HG03571 (cell line): ENCODE measurements around the gene CNPY1.

ENCODE experiments used
- ATAC-seq: cut with Tn5 transposase; IDR thresholded peaks from one replicate; pipeline ENCODE4 v1.9.1; 2021; ENCODE audit not compliant: unreplicated experiment

Gene CNPY1

DNA sequence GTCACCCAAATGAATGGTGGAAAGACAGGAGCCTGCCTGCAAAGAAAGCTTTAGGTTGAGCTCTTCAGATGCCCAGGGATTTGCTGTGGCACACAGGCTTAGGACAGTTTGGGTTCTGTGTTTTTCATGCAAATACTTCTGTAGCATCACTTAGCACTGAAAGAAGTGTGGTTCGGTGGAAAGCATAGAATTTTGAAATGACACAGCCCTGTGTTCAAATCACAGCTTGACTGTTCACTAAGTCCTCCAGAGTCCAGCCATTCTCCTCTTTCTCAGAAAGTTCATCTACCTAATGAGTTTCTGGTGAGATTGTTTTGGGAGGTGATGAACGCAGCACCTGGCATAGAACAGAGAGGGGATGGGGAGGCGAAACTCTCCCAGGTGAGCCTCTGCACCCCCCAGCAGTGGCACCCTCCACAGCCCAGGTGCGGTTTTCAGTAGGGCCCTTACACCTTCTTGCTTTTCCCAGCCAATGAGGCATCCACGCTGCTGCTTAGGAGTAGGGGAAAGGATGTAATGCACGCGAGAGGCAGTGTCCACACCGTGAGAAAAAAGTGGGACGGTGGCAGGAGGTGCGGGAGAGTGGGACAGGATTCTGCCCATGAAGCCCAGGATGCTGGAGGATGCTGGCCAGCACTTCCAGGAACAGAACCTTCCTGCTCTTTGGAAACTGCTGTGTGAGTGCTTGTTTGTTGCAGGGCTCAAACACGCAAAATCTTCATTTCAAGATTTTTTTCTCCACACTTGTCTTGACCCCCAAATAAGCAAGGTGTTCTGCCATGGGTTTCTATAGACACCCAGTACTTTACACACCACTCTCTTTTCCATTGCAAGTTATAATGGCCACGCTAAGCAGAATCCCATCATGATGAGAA is 76.8 kb downstream of the CNPY1 start:
- no peak for ATAC-seq

DNA sequence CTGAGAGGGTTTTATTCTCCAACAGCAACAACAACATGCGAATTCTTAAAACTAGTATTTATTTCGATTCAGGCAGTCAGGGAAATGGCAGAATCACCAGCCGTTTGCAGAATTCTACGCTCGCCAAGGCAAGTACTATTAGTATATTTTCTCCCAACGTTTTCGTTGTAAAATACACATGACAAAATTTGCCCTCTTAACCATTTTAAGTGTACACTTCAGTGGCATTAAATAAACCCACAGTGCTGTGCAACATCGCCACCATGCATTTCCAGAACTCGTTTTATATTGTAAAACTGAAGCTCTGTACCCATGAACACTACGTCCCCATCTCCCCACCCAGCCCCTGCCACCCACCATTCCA is 77.6 kb downstream of the CNPY1 start:
- ATAC-seq, result no peak

DNA sequence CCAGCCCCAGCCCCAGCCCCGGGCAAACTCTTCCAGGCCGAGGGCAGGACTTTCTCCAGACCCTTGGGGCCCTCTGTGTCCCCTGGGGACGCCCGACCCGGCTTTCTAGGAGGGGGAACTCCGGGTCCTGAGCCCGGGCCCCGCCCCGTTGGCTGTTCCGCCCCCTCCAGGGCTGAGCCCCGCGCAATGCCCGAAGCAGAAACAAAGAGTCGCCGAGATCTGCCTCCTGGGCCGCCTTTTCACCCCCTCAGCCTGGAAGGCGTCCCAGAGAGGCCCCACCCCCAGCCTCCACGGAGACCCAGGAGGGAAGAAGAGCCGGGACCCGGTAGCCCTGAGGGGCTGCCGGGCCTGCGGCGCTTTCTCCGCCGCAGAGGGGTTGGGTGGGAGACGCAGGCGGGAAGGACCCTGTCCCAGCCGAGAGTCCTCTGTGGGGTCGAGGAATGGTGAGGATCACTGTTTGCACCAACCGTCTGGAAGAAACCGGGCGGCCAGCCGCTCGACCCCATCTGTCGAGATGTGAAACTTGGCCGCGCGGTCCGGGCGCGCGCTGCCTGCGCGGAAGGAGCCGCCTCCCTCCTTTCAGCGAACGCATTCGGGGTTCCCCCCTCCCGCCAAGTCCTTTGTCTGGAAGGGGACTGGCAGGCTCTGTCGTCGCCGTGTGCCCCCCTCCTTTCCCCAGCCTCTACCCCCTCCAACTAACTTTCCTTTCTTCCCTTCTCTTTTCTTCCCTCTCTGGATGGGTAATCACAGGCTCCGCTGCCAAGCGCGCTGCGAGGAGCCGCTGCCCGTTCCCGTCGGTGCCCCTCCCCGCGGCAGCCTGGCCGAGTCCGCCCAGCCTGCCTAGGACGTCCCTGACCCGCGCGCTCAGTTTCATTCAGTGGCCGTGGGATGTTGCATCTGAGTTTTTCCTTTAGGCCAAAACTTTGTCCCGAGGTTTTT is 78.2 kb downstream of the CNPY1 start:
- no peak for ATAC-seq

DNA sequence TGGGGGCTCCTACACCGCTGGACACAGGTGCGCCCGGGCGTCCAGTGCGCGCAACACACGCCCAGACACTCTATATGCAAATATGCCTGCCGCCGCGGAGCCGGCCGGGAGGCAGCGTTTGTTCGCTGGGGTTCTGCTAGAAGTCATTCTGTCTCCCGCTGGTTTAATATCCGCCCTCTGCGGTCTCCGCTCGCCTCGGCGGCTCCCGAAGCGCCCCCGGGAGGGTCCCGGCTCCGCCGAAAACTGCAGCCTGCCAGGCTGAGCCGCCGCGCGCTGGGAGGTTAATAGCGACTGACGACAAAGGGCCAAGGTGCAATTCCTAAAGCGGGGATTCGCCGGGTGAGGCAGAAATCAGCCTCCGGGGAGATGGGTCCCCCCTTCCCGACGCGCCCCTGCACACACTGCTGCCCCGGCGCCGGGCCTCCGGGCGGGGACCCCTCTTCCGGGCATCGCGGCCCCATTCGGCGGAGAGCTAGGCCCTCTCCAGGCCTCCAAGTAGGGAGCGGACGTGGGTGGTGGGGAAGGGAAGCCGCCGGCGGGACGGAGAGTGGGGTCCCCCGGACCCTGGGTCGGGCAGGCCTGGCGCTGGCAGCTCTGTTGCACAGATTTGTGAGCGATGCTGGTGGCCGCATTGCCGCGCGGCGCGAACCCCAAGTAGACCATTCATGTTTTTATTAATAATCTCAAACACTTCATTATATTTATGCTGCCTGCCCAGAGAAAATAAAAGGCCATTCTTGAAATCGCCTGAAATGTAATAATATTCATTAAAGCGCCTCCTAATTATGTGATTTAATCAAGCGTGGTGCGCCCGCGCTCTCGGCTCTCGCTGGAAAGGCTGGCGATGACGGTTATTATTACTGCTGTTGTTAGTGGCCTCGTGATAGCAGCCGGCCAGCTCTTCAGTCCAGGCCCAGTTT is 79.3 kb downstream of the CNPY1 start:
- ATAC-seq, result peak; percentile 63

DNA sequence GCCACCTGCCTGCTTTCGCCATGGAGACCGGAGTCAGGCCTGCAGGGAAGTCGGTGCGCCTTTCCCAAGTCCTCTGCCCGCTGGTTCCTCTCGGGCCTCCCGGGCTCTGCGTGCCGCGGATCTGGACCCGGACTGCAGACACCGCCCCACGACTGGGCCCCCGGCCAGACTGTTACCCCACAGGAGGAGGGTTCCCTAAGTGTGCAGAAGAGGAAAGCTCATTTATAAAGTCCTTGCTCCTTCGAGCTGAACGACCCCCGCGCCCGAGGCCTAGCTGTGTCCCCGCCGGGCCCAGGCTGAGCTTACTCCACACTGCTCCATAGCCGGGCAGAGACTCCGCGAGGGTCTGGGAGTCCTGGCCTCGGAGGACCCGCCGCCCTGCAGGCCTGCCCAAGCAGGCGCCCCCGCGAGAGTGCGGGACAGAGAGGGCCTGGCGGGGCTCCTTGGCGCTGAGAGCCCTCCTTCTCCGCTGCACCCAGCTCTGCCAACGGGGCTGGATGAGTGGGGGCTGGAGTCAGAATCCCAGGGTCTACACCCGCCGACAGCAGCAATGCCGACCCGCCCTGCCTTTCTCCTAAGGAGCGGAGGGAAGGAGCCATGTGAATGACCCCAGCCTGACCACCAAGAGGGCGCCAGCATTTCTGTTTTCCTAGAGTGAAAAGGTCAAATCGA is 80.1 kb downstream of the CNPY1 start:
- ATAC-seq, result no peak

DNA sequence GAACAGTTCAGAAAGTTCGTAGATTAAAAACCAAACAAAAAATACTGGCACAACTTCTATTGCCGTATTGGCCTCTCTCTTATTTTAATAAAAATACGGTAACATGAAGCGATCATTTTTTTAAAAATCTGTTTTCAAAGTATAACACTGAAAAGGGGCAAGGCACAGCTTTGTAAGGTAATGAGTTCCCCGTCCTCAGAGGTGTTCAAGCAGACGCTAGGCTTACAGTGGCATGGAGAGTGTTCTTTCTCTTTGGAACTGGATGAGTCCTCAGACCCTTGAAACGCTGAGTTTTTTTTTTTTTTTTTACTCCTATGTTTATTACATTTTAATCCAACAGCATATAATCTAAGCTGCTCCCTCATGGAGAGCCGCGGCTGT is 80.6 kb downstream of the CNPY1 start:
- no peak for ATAC-seq

DNA sequence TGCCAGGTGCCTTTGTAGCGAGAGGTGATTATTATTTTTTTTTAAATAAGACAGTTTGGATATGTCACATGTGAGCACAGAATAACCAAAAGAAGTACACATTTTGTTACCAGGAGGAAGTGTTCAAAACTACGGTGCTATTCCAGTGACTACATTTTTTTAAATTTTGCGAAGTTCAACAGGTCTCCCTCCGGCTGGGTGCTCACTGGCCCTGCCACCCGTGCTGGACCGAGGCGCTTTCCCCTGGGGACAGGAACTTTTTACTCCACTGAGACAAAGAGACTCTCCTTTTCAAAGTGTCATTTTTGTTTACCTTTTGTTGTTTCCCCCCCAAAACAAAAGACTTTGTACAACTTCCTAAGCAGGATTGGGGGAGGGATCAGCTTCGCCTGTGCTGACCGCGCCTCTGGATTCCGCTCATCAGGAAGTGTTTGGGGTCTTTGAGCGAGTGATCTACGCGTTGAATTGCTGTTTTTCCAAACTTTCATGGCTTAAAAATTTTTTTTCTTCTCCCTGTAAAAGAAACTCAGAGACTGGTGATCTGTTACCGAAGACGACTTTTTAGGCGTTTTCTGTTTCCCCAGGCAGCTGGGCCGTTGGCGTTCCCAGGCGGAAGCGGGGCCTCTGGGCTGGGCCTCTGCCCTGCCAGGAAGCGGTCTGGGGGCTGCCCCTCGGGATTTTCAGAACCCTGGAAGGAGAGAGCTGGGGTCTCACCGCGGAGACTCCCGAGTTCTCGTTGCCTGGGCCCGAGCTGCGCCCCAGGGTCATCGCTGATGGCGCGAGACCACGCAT is 81.2 kb downstream of the CNPY1 start:
- ATAC-seq, result no peak

DNA sequence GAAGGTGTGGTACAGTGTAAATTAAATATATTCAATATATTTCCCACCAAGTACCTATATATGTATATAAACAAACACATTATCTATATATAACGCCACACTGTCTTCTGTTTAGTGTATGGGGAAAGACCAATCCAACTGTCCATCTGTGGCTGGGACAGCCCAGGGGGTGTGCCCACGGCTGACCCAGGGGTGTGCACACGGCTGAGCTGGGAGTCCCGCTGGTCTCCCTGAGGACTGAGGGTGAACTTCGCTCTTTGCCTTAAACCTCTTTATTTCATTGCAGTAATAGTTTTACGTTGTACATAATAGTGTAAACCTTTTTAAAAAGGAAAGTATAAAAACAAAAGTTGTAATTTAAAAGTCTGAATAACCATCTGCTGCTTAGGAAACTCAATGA is 82.2 kb downstream of the CNPY1 start:
- ATAC-seq, result no peak

DNA sequence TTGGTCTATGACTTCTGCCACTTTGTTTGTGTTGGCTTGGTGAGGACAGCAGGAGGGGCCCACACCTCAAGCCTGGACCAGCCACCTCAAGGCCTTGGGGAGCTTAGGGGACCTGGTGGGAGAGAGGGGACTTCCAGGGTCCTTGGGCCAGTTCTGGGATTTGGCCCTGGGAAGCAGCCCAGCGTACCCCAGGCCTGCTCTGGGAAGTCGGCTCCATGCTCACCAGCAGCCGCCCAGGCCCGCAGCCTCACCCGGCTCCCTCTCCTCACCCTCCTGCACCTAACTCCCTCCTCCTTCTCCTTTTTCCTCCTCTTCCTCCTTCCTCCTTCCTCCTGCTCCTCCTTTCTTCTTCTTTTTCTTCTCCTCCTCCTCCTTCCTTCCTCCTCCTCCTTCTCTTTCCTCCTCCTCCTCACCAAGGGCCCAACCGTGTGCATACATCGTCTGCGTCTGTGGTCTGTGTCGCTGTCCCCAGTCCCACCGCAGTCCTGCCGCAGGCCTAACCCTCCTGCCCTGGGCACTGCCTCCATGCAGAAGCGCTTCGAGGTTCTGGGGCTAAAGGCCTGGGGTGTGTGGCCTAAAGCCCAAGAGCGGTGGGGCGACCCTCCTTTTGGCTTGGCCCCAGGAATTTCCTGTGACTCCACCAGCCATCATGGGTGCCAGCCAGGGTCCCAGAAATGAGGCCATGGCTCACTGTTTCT is 83.1 kb downstream of the CNPY1 start:
- ATAC-seq, result no peak

DNA sequence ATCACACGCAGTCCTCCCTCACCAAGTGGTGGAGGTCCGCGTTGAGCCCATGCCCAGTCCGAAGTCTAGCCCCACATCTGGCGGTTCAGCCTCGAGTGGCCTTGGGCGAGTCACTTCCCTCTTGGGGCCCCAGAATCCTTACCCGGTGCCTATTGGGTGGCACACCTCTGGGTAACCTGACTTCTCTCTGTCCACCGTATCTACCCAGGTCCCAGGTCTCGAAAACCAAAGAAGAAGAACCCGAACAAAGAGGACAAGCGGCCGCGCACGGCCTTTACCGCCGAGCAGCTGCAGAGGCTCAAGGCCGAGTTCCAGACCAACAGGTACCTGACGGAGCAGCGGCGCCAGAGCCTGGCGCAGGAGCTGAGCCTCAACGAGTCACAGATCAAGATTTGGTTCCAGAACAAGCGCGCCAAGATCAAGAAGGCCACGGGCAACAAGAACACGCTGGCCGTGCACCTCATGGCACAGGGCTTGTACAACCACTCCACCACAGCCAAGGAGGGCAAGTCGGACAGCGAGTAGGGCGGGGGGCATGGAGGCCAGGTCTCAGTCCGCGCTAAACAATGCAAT is 84.1 kb downstream of the CNPY1 start:
- no peak for ATAC-seq

DNA sequence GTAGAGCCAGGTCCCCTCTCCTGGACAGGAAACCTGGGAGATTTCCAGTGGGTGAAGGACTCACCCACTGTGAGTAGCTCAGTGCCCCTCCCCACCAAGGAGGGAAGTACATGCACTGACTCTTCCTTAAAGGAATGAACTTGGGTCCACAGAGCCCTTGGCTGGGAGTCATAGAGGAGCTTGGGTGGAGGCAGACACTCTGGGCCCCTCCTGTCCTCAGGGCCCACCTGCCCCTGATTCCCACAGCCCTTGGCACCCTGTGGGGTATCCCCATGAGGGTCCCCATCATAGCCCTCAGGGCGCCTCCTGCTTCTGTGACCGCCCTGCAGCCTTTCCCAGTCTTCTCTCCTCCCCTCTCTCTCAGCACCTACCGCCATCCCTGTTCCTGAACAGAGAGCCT is 84.7 kb downstream of the CNPY1 start:
- no peak for ATAC-seq

DNA sequence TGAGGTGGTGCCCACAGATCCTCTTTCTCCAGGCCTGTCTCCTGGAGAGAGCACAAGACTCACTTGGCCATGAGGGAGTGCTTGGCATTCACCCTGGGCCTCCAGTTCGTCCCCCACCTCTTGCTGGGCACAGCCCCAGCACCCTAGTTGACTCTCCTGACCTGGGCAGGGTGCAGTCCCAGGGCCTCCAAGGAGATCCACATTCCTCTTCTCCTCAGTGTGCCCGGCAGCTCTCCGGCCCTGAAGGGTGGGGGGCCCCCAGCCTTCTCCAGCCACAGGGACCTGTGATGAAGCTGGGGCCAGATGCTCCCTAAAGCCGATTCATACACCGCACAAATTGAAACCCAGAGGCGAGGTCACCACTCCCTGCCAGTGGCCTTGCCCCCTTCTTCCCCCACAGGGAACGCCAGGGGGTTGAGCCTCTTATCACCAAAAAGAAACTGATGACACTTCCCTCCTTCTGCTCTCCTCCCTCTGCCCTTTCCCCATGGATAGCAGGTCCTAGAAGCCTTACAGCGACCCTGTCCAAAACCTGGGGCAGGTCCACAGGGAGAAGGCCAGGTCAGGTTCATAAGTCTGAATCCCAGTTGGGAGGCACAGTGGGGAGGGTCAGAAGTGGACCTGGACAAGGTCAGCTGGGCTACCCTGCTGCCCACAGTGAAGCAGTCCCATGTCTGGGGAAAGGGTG is 85.3 kb downstream of the CNPY1 start:
- no peak for ATAC-seq

DNA sequence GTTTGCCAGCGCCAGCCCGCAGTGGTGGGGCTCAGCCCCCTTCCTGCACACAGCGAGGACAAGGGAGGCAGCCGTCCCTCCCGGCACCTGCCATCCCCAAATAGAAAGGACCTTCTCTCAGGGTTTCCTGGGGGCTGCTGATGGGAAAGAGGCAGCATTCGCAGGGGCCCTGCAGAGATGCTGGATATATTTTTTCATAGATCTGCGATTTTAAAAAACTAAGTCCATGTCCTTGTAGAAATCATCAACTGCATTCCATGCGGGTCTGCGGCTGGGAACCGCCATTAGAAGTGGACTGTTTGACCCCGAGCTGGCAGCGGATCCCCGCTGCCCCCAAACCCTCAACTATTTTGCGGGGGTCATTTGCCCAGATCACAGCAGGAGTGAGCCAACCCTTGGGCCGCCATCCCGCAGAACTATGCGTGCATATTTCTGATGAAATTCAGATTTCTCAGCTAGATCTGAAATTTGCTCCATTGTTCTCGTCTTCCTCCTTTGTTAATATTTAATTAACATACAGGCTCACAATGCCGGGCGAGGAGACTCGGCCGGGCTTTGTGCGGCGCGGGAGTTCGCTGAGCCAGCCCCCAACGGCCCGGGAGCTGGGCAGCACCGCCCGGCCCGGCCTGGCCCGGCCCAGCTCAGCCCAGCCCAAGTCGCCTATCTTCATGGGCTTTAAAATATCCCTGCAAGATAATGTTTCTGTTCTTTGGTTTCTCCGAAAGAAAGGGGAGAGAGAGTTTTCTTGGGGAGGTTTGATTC is 86.5 kb downstream of the CNPY1 start:
- ATAC-seq, result no peak

DNA sequence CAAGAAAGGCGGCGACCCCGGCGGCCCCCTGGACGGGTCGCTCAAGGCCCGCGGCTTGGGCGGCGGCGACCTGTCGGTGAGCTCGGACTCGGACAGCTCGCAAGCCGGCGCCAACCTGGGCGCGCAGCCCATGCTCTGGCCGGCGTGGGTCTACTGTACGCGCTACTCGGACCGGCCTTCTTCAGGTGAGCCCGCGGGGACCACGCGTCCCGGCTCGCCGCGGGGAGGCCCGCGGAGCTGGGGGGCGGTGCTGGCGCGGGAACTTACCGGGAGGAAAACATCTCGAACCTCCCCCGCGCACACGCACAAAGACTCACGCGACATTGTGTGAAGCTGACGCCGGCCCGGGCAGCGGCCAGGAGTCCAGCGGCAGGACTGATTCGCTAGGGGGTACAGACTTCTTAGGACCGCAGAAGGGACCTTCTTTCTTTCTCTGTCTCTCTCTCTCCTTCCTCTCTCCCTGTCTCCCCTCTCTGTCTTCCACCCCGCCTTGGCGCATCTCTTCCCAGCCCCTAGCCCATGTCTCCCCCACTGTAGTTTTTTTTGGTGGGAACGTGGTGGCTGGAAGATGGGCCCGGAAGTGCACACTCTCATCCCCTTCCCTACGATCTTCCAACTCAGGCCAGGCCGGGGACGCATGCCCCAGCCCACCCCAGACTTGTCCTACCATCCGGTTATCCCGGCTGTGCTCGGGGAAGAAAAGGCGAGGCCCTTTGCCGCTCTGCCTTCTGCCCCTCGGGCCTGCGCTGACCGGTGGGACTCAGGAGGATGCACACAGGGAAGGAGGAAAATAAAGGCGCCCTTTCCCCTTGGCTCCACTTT is 87.3 kb downstream of the CNPY1 start:
- ATAC-seq, result no peak

DNA sequence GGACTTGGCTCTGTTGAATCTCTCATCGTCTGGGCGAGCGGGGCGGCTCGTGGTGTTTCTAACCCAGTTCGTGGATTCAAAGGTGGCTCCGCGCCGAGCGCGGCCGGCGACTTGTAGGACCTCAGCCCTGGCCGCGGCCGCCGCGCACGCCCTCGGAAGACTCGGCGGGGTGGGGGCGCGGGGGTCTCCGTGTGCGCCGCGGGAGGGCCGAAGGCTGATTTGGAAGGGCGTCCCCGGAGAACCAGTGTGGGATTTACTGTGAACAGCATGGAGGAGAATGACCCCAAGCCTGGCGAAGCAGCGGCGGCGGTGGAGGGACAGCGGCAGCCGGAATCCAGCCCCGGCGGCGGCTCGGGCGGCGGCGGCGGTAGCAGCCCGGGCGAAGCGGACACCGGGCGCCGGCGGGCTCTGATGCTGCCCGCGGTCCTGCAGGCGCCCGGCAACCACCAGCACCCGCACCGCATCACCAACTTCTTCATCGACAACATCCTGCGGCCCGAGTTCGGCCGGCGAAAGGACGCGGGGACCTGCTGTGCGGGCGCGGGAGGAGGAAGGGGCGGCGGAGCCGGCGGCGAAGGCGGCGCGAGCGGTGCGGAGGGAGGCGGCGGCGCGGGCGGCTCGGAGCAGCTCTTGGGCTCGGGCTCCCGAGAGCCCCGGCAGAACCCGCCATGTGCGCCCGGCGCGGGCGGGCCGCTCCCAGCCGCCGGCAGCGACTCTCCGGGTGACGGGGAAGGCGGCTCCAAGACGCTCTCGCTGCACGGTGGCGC is 88.1 kb downstream of the CNPY1 start, which contains the start of gene EN2:
TSS of gene EN2 (plus strand) at position 19 of the 767 bp plus-strand sequence. CDS start at position 268, 249 bp downstream.
- no peak for ATAC-seq
